Activated CD8-positive, alpha-beta memory T cell treated with anti-CD3 and anti-CD28 coated beads for 48 hours (primary cell): ENCODE results near the gene OR10G7.

Source experiments
- DNase-seq, 3 experiments: peaks; one replicate each; pipeline ENCODE4 v3.0.0-alpha.2; 2020; ENCODE audit warnings: low read depth in 2 of 3, low spot score in 2 of 3

OR10G7 gene

GRCh38 chr11:124041254-124041653 is at the start of gene OR10G7:
Gene OR10G7 (minus strand): TSS chr11:124041325. CDS start chr11:124039001, 2,324 bp downstream.
- DNase-seq = no peak

- no peak for DNase-seq
These were observed 45.1 kb upstream of the OR10G7 start for GRCh38 chr11:124085997-124086846.

- DNase-seq = no peak
These were observed 44.5 kb upstream of the OR10G7 start for GRCh38 chr11:124085583-124085982.

- no peak for DNase-seq
These were observed 41.2 kb upstream of the OR10G7 start for GRCh38 chr11:124082371-124082770.

GRCh38 chr11:124081483-124081882 is 40.4 kb upstream of the OR10G7 start:
- no peak for DNase-seq

- DNase-seq = no peak
These were observed 39.3 kb upstream of the OR10G7 start for GRCh38 chr11:124080327-124081001.

- DNase-seq = no peak
These were observed 38.7 kb upstream of the OR10G7 start for GRCh38 chr11:124079631-124080326.

- DNase-seq = no peak
These were observed 37.5 kb upstream of the OR10G7 start for GRCh38 chr11:124078591-124078990.

- no peak for DNase-seq
These were observed 36.1 kb upstream of the OR10G7 start for GRCh38 chr11:124077266-124077665.

GRCh38 chr11:124075841-124076651 is 34.9 kb upstream of the OR10G7 start:
- DNase-seq = no peak

GRCh38 chr11:124075492-124075840 is 34.3 kb upstream of the OR10G7 start:
- DNase-seq = no peak

- no peak for DNase-seq
These were observed 33.4 kb upstream of the OR10G7 start for GRCh38 chr11:124074554-124074953.

- DNase-seq = no peak
These were observed 31.0 kb upstream of the OR10G7 start for GRCh38 chr11:124072147-124072546.

GRCh38 chr11:124071623-124071948 is 30.5 kb upstream of the OR10G7 start:
- no peak for DNase-seq

GRCh38 chr11:124070915-124071622 is 29.9 kb upstream of the OR10G7 start:
- peak; percentile 12 to 39 (median 30) for DNase-seq

- DNase-seq = peak in 2 of 3 experiments; percentile 13 to 17
These were observed 28.6 kb upstream of the OR10G7 start for GRCh38 chr11:124069429-124070401.

GRCh38 chr11:124068601-124069110 is 27.5 kb upstream of the OR10G7 start:
- no peak for DNase-seq

GRCh38 chr11:124052966-124053365 is 11.8 kb upstream of the OR10G7 start:
- DNase-seq = no peak

- no peak for DNase-seq
These were observed 9.6 kb upstream of the OR10G7 start for GRCh38 chr11:124050748-124051147.
